ENCODE results near the gene UBA1.
"Not testable (repeated sequence)": the region's sequence is repeated elsewhere in the genome, so short reads cannot be mapped to it uniquely, and the experiment has no call there.

UBA1 gene

DNA sequence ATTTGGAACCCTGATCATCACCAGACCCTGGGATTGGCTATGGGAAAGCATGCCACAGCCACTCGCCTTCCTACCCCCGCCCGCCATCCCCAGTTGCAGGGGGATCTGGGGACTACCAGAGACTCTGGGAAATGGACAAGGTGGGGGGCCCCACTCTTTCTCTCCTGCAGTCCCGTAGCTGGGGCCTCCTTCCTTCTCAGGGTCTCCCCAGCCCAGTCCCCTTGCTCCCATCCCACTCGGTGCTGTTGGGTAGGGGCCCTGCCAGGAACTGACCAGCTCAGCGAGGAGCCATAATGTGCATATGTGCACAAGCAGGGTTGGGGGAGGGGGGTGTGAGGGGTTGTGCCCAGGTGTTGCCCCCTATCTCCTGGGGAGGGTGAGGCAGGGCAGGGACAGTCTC lies 35.8 kb downstream of the UBA1 start:
- no peak for DNase-seq (ENCODE audit: low spot score)

GRCh38 chrX:47230136-47230868 lies 36.7 kb downstream of the UBA1 start:
- no peak for DNase-seq (ENCODE audit: low spot score)

DNA sequence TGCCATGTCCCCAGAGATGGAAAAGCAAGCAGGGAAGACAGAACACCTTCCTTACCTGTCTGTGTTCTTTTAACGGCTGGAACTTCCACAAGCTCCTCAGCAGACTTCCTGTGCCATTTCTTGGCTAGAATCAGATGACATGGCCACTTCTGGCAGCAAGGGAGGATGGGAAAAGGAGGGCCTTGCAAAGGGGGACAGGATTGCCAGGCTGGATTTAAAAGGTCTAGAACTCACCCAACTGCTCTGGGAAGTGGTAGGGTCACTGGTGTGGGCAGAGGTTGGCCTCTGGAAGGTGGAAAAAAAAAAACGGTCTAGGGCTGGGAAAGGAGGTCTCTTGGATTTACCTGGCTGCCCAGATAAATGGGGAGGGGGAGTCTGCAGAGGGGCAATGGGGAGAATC lies 37.5 kb downstream of the UBA1 start:
- DNase-seq (ENCODE audit: low spot score): no peak

DNA sequence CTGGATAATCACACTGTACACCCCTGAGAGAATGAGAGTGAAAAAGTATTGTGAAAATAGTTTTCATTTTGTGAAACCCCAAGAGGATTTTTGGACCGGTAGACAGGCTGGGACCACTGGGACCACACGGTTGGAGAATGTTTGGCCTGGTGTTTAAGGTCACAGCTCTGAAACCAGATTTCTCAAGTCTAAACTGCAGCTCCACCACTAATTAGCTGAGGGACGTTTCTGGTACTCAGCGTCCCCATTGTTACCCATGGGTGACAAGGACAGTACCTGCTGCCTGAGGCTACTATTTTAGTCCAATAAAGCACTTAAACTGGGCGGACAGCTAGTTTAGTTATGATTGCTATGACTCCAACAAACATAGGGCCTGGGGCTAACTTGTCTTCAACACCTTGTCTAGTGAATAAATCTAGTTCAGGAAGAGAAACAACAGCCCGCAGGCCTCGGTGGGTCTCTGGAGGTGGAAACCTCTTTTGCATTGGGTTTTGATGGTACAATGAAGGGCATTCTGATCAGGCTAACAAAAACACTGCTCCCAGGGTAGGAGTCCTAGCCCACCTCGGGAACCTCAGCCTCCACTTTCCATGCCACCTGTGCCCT lies 38.7 kb downstream of the UBA1 start:
- DNase-seq (ENCODE audit: low spot score): no peak

- DNase-seq (ENCODE audit: low spot score): peak; percentile 60
These were observed 39.2 kb downstream of the UBA1 start, which contains the start of gene USP11 for GRCh38 chrX:47232803-47233332. Gene USP11, plus strand, starts transcription at chrX:47233009. Its CDS starts 35 bp downstream, at chrX:47233044.

DNA sequence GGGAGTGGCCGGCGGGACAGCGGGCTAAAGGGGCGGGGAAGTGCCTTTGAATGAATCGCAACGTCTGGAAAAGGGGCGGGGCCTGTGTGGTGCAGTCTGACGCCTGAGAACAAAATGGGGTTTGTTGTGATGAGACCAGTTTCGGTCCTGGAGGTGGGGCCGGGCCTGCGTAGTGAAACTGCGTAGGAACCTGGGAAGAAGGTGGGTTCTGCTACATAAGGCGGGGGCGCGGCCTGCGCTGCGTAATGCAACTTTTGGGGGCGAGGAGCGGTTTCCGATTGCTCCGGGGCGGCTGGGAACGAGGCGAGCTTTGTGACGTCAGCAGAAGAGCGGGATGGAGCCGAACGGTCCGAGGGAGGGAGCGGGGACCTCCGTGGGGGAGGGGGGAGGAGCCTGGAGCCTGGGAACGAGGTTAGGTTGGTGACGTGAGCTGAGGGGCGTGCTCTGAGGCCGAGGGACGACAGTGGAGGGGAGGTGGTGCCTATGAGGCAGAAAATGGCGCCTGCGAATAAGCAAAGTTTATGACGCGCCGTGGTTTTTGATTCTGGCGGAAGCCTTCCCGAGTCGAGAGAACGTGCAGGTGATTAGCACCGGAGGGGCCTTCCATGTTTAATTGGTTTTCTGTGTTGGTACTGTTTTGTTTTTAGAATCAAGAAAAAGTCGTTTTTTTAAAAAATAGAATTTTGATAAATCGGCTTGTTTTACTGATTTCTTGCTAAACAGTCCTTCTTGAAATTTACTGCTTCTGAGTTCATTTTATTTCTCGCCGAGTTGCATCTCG lies 39.9 kb downstream of the UBA1 start:
- peak; percentile 91 for DNase-seq (ENCODE audit: low spot score)

DNA sequence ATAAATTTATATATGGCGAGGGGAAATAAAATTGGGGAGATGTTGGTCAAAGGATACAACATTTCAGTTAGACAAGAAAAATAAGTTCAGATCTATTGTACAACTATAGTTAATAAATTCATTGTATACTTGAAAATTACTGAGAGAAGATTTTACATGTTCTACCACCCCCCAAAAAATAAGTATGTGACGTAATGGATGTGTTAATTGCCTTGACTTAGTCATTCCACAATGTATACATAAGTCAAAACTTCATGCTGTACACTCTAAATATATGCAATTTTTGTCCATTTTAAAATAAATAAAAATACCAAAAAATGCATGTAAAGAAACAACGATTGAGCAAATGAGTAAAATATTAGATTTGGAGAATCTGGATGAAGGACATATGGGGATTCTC lies 41.0 kb downstream of the UBA1 start:
- DNase-seq (ENCODE audit: low spot score): no peak

GRCh38 chrX:47235691-47236103 lies 42.1 kb downstream of the UBA1 start:
- no peak for DNase-seq (ENCODE audit: low spot score)

DNA sequence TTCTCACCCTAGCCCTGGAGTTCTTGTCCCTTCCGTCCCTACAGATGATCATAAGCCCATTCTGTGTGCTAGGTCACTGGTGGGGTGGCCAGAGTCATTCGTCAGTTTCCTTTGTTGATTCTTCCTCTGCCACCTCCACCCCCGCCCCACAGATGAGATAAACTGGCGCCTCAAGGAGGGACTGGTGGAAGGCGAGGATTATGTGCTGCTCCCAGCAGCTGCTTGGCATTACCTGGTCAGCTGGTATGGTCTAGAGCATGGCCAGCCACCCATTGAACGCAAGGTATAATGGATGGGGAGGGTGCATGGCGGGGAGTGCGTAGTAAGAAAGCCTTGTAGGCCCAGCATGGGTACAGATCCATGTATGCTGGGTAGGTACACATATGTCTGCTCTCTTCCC lies 45.6 kb downstream of the UBA1 start:
- no peak for DNase-seq (ENCODE audit: low spot score)

- DNase-seq (ENCODE audit: low spot score): no peak
These were observed 46.4 kb downstream of the UBA1 start for GRCh38 chrX:47239898-47240545.

- DNase-seq (ENCODE audit: low spot score): no peak
These were observed 47.0 kb downstream of the UBA1 start for GRCh38 chrX:47240619-47241018.

DNA sequence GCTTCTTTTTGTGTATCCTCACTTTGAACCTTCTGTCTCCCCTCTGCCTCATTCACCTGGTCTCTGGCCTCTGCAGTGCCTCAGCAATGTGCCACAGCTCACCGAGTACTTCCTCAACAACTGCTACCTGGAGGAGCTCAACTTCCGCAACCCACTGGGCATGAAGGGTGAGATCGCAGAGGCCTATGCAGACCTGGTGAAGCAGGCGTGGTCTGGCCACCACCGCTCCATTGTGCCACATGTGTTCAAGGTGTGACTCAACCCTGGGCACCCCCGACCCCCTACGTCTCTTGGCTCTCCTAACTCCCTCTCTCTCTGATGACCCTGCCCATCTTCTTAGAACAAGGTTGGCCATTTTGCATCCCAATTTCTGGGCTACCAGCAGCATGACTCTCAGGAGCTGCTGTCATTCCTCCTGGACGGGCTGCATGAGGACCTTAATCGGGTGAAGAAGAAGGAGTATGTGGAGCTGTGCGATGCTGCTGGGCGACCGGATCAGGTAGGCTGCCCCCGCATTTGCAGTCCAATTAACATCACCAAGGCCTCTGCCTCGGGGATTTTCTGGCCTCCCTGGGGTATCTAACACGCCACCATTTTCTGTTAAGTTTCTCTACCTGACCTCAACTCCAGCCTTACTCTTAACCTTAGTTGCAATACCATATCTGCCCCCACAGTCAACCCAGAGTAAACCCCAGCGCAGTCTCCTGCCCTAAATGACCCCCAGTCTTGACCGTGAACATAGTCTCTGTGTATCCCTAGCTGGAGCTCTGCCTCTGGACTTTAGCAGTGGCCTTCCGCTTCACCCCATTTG lies 47.8 kb downstream of the UBA1 start:
- DNase-seq (ENCODE audit: low spot score): no peak

- no peak for DNase-seq (ENCODE audit: low spot score)
These were observed 48.7 kb downstream of the UBA1 start for GRCh38 chrX:47242321-47242720.

- DNase-seq (ENCODE audit: low spot score): no peak
These were observed 49.7 kb downstream of the UBA1 start for GRCh38 chrX:47243351-47243750.

DNA sequence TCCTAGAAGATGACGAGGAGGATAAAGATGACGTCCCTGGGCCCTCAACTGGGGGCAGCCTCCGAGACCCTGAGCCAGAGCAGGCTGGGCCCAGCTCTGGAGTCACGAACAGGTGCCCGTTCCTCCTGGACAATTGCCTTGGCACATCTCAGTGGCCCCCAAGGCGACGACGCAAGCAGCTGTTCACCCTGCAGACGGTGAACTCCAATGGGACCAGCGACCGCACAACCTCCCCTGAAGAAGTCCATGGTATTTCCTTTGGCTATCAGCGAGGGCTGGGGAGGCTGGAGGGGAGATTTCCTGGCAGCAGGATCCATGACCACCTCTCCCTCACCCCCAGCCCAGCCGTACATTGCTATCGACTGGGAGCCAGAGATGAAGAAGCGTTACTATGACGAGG lies 51.0 kb downstream of the UBA1 start:
- DNase-seq (ENCODE audit: low spot score): no peak

GRCh38 chrX:47245156-47245555 lies 51.5 kb downstream of the UBA1 start:
- no peak for DNase-seq (ENCODE audit: low spot score)

DNA sequence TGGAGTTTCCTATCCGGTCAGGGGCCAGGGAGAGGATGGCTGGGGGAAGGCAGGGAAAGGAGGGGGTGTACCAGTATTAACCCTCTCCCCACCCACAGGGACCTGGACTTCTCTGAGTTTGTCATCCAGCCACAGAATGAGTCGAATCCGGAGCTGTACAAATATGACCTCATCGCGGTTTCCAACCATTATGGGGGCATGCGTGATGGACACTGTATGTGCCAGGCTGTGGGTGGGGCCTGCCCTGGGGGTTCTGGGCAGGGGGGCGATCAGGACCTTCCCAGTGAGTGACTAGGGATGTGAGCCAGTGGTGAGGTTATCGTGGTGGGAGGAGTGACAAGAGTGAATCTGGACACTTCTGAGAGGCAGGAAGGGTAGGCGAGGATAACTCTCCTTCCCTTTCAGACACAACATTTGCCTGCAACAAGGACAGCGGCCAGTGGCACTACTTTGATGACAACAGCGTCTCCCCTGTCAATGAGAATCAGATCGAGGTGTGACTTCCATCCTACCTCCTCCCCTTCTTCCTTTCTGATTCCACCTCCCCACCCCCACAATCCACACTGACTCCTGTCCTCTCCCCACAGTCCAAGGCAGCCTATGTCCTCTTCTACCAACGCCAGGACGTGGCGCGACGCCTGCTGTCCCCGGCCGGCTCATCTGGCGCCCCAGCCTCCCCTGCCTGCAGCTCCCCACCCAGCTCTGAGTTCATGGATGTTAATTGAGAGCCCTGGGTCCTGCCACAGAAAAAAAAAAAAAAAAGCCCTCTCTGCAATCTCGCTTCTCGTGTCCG lies 53.8 kb downstream of the UBA1 start:
- DNase-seq (ENCODE audit: low spot score): no peak

DNA sequence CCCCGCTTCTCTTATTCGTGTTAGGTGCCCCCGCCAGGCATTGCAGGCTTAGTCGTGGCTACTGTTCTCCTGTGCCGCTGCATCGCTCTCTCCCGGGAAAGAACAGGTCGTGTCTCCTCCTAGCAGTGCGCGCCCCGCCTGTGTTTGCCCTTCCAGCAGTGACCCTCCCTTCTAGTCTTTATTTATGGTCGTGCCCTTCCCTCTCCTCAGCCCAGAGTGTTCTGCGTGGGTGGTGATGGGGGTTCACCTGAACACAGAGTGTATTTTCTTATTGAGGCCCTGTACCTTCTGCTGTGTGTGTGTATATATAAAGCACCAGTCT lies 54.3 kb downstream of the UBA1 start:
- DNase-seq (ENCODE audit: low spot score): no peak

GRCh38 chrX:47248576-47248975 lies 54.9 kb downstream of the UBA1 start:
- DNase-seq (ENCODE audit: low spot score): no peak

DNA sequence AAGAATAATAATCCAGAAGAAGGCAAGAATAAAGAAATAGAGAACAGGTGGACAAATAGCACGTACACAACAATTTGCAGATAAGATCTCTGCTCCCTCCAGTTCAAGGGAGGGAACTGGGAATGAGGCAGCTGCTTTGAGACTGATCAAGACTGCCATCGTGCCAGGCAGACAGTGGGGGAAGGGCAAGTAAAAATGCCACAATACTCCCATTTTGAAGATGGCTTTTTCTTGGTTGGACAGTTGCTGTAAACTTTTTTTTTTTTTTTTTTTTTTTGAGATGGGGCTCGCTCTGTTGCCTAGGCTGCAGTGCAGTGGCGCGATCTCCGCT lies 56.4 kb downstream of the UBA1 start:
- no peak for DNase-seq (ENCODE audit: low spot score)

- not testable (repeated sequence) for DNase-seq (ENCODE audit: low spot score)
These were observed 64.0 kb downstream of the UBA1 start for GRCh38 chrX:47257620-47258019.
